Activated CD4-positive, alpha-beta T cell treated with anti-CD3 and anti-CD28 coated beads for 36 hours (primary cell): ENCODE results near the gene KRT36. TPM values are rescaled to one million over a fixed set of nuclear protein-coding genes. Genes with fewer than 3 reads are reported as not detected.

ENCODE experiments used
- ATAC-seq: fragments of 200-7000 bp; cut with Tn5 transposase; one replicate; pipeline ENCODE4 v1.10.0; 2021; ENCODE audit warnings: mild to moderate bottlenecking, moderate library complexity
- CTCF ChIA-PET: fragments of 350-600 bp; sonication (Branson Sonifier 250); formaldehyde crosslinking; loops from one replicate; lab custom pipeline; 2021; ENCODE audit warnings: antibody characterized with exemption; lab: Charles Lee
- POLR2A ChIA-PET: fragments of 350-600 bp; sonication (Branson Sonifier 250); formaldehyde crosslinking; loops from one replicate; lab custom pipeline; 2021; ENCODE audit warnings: antibody characterized with exemption, inconsistent platforms; lab: Charles Lee
- DNase-seq: peaks from one replicate; pipeline ENCODE4 v3.0.0-alpha.2; 2020
- H3K27ac Mint-ChIP-seq: one replicate; pipeline ENCODE4 v1.8.0; 2021; ENCODE audit warnings: mixed read lengths
- H3K27me3 Mint-ChIP-seq: one replicate; pipeline ENCODE4 v1.8.0; 2021; ENCODE audit warnings: mixed read lengths
- H3K36me3 Mint-ChIP-seq: one replicate; pipeline ENCODE4 v1.8.0; 2021; ENCODE audit warnings: low read depth, mixed read lengths
- H3K4me1 Mint-ChIP-seq: one replicate; pipeline ENCODE4 v1.8.0; 2021; ENCODE audit warnings: mixed read lengths
- H3K4me3 Mint-ChIP-seq: one replicate; pipeline ENCODE4 v1.8.0; 2021; ENCODE audit warnings: mild to moderate bottlenecking, moderate library complexity, mixed read lengths
- H3K9me3 Mint-ChIP-seq: one replicate; pipeline ENCODE4 v1.8.0; 2021; ENCODE audit warnings: low read depth, mixed read lengths
- intact Hi-C, 2 experiments: fragments of 100-400 bp; cut with DNase I in 1 of 2; cut with micrococcal nuclease in 1 of 2; formaldehyde crosslinking; loops; one replicate each; pipeline versions ENCODE4 v1.14.2 to v1.15.1; 2022 to 2024; cut with DNase I, micrococcal nuclease
- total RNA-seq, 2 experiments: library from RNA; stranded (reverse); gene quantifications; one replicate each; pipeline ENCODE4 v1.2.3, GENCODE V29; 2021

KRT36 gene
- total RNA-seq, 2 experiments from 2014 or later: not detected

DNA sequence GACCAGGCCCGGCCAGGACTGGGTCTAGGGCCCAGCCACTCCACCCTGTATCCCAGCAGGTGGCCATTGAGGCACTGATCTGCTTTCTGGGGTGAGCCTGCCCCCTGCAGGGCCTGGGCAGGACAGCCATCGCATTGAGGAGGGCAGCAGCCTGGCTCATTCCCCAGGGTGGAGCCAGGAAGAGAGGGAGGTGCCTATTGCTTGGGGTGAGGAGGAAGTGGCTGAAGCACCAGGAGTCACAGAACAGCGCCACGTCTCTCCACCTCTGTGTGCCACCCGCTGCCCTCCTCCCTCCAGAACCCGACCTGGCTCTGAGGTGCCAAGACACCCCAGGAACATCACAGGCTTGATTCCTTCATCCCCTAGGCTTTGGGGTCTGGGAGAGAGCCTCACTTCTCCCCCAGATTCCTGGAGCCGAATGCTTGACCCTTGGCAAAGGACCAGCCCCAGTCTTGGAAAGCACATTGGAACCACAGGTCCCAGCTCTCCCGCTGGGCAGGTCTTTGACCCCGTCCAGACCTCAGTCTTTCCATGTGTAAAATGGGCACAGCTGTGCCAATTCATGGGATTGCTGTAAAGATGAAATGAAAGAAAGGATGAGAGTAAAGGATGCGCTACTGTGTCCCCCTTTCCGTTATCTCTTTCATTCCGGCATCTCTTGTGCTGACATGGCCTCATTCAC lies 7.2 kb upstream of the KRT36 start:
- ChIA-PET CTCF (interaction anchor here (0.5 to 1.6 kb wide), 8 partner anchors 12 to 722 kb away, joined by 3 to 9 read pairs (median 3); no protein-coding TSS in a partner anchor), POLR2A (interaction anchor here (0.6 kb wide), 1 partner anchor 58 kb away, joined by 3 read pairs; no protein-coding TSS in a partner anchor)
- peak; percentile 100 for ATAC-seq

DNA sequence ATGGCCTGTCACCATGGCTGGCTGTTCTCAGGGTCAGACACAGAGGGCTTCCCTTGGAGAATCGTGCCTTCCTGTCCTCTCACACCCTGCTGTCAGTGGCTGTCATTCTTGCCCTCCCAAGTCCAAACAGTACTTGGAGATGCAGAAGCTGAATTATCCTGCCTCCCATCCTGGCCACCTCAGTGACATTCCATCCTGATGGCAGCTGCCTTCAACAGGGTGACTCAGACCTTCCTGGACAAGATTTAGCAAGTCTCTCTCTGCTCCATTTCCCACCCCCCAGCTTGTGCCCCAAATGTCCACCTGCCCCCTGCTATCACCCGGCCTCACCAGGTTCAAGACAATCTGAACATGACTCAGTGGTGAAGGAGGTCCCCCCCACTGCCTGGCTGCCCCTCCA lies 4.8 kb upstream of the KRT36 start:
- no peaks in the 10 kb centered on the region for H3K27me3 Mint-ChIP-seq
- POLR2A ChIA-PET: no interaction called here
- H3K4me1 Mint-ChIP-seq: peaks cover 13% of the 10 kb centered on the region
- H3K4me3 Mint-ChIP-seq: no peak overlapping the region
- no peaks in the 10 kb centered on the region for H3K36me3 Mint-ChIP-seq
- H3K27ac Mint-ChIP-seq: no peak overlapping the region
- DNase-seq (no peak), ATAC-seq (no peak)
- CTCF ChIA-PET: interaction anchor here (0.5 to 1.1 kb wide), 4 partner anchors 19 to 166 kb away, joined by 3 to 4 read pairs (median 3); no protein-coding TSS in a partner anchor
- intact Hi-C loops: no loop called here
- H3K9me3 Mint-ChIP-seq: no peaks in the 10 kb centered on the region

More for the DNA sequence above, 7.2 kb upstream of the KRT36 start:
- Mint-ChIP-seq H3K27me3 (no peaks in the 10 kb centered on the region), H3K4me3 (no peak overlapping the region), H3K36me3 (no peaks in the 10 kb centered on the region), H3K4me1 (peaks cover 10% of the 10 kb centered on the region), H3K27ac (peak overlapping the region; percentile 10), H3K9me3 (no peaks in the 10 kb centered on the region)
- DNase-seq: peak; percentile 87
- intact Hi-C loops: loop anchor here (1.0 to 5.0 kb wide), 5 partner anchors 52 to 590 kb away; no protein-coding TSS in a partner anchor

DNA sequence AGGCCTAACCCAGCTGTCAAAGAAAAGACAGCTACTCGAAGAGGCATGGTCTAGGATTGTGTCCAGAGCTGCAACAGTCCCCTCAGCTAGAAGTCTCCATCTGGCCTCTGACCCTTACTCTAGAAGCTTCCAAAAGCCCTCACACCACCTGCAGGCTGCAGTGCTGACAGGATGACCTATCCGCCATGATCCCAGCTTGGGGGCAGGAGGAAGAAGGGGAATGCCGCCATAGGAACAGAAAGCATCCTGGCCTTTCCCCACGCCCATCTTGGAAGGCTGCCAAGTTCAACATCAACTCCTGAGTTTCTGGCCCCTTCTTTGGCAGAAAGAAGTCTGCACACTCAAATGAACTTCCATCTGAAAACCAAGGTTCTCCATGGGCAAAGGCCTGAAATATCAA lies 3.1 kb upstream of the KRT36 start:
- CTCF ChIA-PET: interaction anchor here (0.7 to 1.0 kb wide), 3 partner anchors 57 to 206 kb away, joined by 3 to 4 read pairs (median 3); no protein-coding TSS in a partner anchor
- Mint-ChIP-seq H3K9me3 (no peaks in the 10 kb centered on the region), H3K4me3 (no peak overlapping the region), H3K27me3 (no peaks in the 10 kb centered on the region), H3K4me1 (peaks cover 13% of the 10 kb centered on the region), H3K27ac (no peak overlapping the region), H3K36me3 (no peaks in the 10 kb centered on the region)
- POLR2A ChIA-PET: no interaction called here
- intact Hi-C loops: no loop called here
- DNase-seq (no peak), ATAC-seq (no peak)

GRCh38 chr17:41492351-41492750 lies 2.6 kb upstream of the KRT36 start:
- ChIA-PET POLR2A (no interaction called here), CTCF (interaction anchor here (0.7 to 1.0 kb wide), 3 partner anchors 57 to 205 kb away, joined by 3 to 4 read pairs (median 3); no protein-coding TSS in a partner anchor)
- H3K36me3 Mint-ChIP-seq: no peaks in the 10 kb centered on the region
- intact Hi-C loops: no loop called here
- no peak overlapping the region for H3K4me3 Mint-ChIP-seq
- H3K27ac Mint-ChIP-seq: no peak overlapping the region
- H3K27me3 Mint-ChIP-seq: no peaks in the 10 kb centered on the region
- DNase-seq: no peak
- no peaks in the 10 kb centered on the region for H3K9me3 Mint-ChIP-seq
- peaks cover 13% of the 10 kb centered on the region for H3K4me1 Mint-ChIP-seq
- no peak for ATAC-seq

DNA sequence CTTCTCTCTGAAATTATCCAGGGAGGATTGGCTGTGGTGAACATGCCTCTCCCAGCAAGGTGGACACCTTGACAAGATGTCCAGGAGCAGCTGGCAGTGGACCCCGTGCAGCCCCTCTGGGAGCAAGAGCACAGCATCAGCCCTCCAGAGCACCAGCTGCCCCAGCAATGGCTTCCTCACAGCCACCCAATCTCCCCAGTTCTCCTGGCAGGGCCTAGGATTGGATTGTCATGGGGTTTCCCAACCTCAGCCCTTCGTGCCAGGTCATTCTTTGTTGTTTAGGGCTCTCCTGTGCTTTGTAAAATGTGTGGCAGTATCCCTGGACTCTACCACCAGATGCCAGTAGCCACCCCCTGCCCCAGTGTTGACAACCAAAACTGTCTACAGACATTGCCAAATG lies 1.8 kb upstream of the KRT36 start:
- H3K4me1 Mint-ChIP-seq: peaks cover 8% of the 10 kb centered on the region
- no peaks in the 10 kb centered on the region for H3K9me3 Mint-ChIP-seq
- intact Hi-C loops: no loop called here
- DNase-seq (no peak), ATAC-seq (no peak)
- ChIA-PET POLR2A (no interaction called here), CTCF (interaction anchor here (1.5 kb wide), 1 partner anchor 58 kb away, joined by 4 read pairs; no protein-coding TSS in a partner anchor)
- H3K27ac Mint-ChIP-seq: no peak overlapping the region
- no peaks in the 10 kb centered on the region for H3K36me3 Mint-ChIP-seq
- H3K4me3 Mint-ChIP-seq: no peak overlapping the region
- H3K27me3 Mint-ChIP-seq: no peaks in the 10 kb centered on the region

DNA sequence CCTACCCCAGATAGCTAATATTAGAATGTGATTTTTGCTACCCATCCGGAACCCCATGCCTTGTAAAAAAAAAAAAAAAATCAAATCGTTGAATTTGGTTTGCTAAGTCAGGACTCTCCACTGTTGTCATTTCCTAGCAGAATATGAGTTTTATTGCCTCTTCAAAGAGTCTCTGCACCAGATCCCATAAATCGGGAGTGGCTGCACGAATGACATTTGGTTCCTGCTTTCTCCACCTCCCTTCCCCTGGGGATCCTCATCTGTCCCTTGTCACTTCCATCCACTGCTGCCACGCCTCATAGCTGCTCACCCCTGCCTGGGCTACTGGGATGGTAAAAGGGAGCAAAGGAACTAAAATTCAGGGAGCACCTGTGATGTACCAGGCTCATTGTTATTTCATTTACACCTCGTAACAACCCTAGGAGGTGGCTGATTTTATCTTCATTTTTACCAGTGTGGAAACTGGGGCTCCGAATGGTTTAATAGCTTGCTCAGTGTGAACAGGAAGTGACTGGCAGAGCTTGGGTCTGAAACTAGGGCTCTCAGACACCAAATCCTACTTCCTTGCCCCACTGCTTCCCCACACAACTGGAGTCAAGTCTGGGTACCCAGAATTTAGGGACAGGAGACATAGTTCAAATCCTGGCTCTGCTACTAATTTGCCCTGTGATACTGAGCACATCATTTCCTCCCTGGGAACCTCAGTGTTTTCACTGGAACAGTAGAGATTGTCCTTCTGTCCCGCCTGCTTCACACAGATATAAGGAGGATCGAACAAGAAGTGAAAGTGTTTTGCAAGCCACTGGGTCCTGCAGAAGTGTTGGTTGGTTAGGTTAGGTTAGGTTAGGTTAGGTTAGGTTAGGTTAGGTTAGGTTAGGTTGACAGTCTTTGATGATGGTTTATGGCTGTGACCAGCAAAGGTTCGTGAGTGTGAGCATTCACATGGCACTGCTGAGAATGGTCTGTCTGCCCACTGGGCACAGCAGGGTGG lies 585 bp upstream of the KRT36 start:
- peaks cover 8% of the 10 kb centered on the region for H3K4me1 Mint-ChIP-seq
- H3K9me3 Mint-ChIP-seq: no peaks in the 10 kb centered on the region
- no peaks in the 10 kb centered on the region for H3K27me3 Mint-ChIP-seq
- POLR2A ChIA-PET: no interaction called here
- no peaks in the 10 kb centered on the region for H3K36me3 Mint-ChIP-seq
- no peak overlapping the region for H3K27ac Mint-ChIP-seq
- H3K4me3 Mint-ChIP-seq: no peak overlapping the region
- CTCF ChIA-PET: interaction anchor here (0.6 to 1.5 kb wide), 6 partner anchors 11 to 1177 kb away, joined by 3 to 4 read pairs (median 3); no protein-coding TSS in a partner anchor
- DNase-seq: no peak
- intact Hi-C loops: no loop called here
- ATAC-seq: no peak

- intact Hi-C loops: loop anchor here in 1 of 2 experiments (1.0 to 2.0 kb wide), 3 partner anchors 61 to 175 kb away; no protein-coding TSS in a partner anchor
- ATAC-seq (peak; percentile 44), DNase-seq (peak; percentile 73)
- Mint-ChIP-seq H3K36me3 (no peaks in the 10 kb centered on the region), H3K4me1 (peaks cover 8% of the 10 kb centered on the region), H3K4me3 (no peak overlapping the region), H3K27me3 (no peaks in the 10 kb centered on the region), H3K9me3 (no peaks in the 10 kb centered on the region), H3K27ac (no peak overlapping the region)
- ChIA-PET CTCF (interaction anchor here (0.6 to 1.6 kb wide), 3 partner anchors 8 to 711 kb away, joined by 3 to 6 read pairs (median 4); no protein-coding TSS in a partner anchor), POLR2A (interaction anchor here (0.6 kb wide), 1 partner anchor 365 kb away, joined by 4 read pairs; no protein-coding TSS in a partner anchor)
Observed at GRCh38 chr17:41486809-41487530, 2.7 kb downstream of the KRT36 start.

DNA sequence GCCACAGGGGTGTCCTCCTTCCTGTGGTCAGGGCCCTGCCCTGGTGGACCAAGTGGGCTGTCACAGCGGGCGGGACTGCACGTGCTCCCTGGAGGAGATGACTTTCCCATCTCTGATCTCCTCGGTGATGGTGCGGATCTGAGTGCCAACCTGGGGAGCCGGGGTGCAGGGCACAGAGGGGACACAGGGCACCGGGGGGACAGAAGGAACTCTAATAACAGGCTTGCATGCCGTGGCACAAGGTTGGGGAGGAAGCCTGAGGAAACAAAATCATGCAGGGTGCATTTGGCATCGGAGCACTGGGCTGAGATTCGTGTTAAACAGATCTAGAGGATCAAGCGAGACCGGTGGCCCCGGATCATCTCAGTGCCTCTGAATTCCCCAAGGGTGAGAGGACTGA lies 3.4 kb downstream of the KRT36 start:
- Mint-ChIP-seq H3K36me3 (no peaks in the 10 kb centered on the region), H3K27me3 (no peaks in the 10 kb centered on the region), H3K9me3 (no peaks in the 10 kb centered on the region), H3K27ac (no peak overlapping the region), H3K4me3 (no peak overlapping the region), H3K4me1 (peaks cover 8% of the 10 kb centered on the region)
- ChIA-PET CTCF (interaction anchor here (0.6 to 1.6 kb wide), 3 partner anchors 9 to 279 kb away, joined by 3 to 6 read pairs (median 4); no protein-coding TSS in a partner anchor), POLR2A (no interaction called here)
- DNase-seq (no peak), ATAC-seq (no peak)
- intact Hi-C loops: loop anchor here in 1 of 2 experiments (1.0 to 2.0 kb wide), 2 partner anchors 62 to 162 kb away; no protein-coding TSS in a partner anchor

DNA sequence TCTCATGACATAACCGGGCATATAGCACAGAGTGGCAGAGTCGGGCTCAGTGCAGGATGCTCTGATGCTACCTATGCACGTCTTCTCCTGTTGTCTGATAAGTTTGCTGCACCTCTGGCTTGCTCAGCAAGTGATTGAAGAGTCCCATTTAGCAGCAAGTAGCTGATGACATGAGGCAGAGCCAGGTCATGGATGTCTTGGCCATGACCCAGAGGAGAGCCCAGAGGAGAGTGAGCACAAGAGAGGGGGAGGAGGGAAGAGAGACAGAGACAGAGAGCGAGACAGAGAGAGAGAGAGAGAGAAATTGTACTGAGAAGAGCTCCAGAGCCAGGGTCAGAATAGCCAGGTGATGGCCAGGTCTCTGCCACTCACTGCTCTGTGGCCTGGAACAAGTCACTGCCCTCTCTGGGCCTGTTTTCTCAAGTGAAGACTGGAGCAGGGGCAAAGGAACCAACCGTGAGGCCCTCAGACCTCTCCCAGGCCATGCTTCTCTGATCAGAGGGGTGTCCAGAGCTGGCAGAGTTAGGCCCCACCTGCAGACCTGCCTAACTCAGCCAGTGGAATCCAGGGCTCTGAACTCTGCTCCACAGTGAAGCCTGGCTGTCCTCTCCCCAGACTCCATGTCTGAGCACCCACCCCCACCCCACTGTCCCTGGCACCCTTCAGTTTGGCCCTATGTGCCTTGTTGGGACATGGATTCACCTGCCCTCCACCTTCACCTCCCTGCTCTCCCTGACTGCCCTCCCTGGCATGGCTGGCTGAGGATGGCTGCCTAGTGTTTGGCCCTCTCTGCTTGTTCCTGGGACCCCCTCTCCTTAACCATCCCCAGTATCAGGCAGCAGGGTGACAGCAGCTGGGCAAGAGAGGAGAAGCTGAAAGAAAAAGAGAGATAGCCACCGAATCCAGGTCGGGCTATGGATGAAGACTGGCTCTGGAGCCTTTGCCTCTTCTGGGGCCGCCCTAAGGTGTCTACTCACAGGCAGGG lies 4.5 kb downstream of the KRT36 start:
- POLR2A ChIA-PET: interaction anchor here (0.8 kb wide), 1 partner anchor 143 kb away, joined by 4 read pairs; no protein-coding TSS in a partner anchor
- Mint-ChIP-seq H3K4me1 (peaks cover 3% of the 10 kb centered on the region), H3K27me3 (no peaks in the 10 kb centered on the region), H3K36me3 (no peaks in the 10 kb centered on the region), H3K4me3 (no peak overlapping the region), H3K27ac (no peak overlapping the region), H3K9me3 (no peaks in the 10 kb centered on the region)
- no peak for DNase-seq
- intact Hi-C loops: no loop called here
- no peak for ATAC-seq
- CTCF ChIA-PET: interaction anchor here (0.8 to 1.1 kb wide), 3 partner anchors 10 to 65 kb away, joined by 3 to 5 read pairs (median 4); no protein-coding TSS in a partner anchor
